SK-N-MC (cell line): Measurements from ENCODE around the gene DAZAP2.
"Not testable (repeated sequence)": the region's sequence is repeated elsewhere in the genome, so short reads cannot be mapped to it uniquely, and the experiment has no call there.

ENCODE experiments used
- DNase-seq: peaks from one replicate; pipeline ENCODE4 v3.0.0-alpha.2; 2011; ENCODE audit warnings: low read depth, low spot score
- H3K27ac ChIP-seq: fragments of 200-600 bp; sonication (generic); 2 replicates; pipeline ENCODE4 v1.5.1; 2016; ENCODE audit warnings: mixed run types
- H3K36me3 ChIP-seq: fragments of 200-600 bp; sonication (generic); 2 replicates; pipeline ENCODE4 v1.6.1; 2017; ENCODE audit warnings: antibody characterized with exemption, low read length, mixed read lengths; ENCODE audit not compliant: insufficient read depth
- H3K4me3 ChIP-seq: fragments of 200-600 bp; sonication (generic); 2 replicates; pipeline ENCODE4 v1.5.1; 2016
- H3K9ac ChIP-seq: fragments of 200-600 bp; sonication (generic); 2 replicates; pipeline ENCODE4 v1.8.0; 2017; ENCODE audit warnings: mixed run types, mixed read lengths; ENCODE audit not compliant: insufficient read length
- H3K9me3 ChIP-seq: fragments of 200-600 bp; sonication (generic); 2 replicates; pipeline ENCODE4 v1.6.1; 2017; ENCODE audit warnings: low read depth, mild to moderate bottlenecking, antibody characterized with exemption, low read length, moderate library complexity, mixed read lengths
- EZH2 ChIP-seq: fragments of 200-600 bp; sonication (generic); IDR thresholded peaks from one replicate; pipeline ENCODE4 v1.6.1; 2017; ENCODE audit warnings: antibody characterized with exemption
- FOXP2 ChIP-seq: optimal IDR thresholded peaks from 2 replicates; pipeline ENCODE3; 2011; ENCODE audit warnings: mild to moderate bottlenecking, moderate library complexity; ENCODE audit not compliant: insufficient read depth; ENCODE audit errors: extremely low read length, control extremely low read depth
- POLR2AphosphoS5 ChIP-seq: IDR thresholded peaks from 2 replicates; pipeline ENCODE4 v1.6.1; 2012; ENCODE audit warnings: mild to moderate bottlenecking, low read depth, low read length, borderline replicate concordance

Gene DAZAP2

DNA sequence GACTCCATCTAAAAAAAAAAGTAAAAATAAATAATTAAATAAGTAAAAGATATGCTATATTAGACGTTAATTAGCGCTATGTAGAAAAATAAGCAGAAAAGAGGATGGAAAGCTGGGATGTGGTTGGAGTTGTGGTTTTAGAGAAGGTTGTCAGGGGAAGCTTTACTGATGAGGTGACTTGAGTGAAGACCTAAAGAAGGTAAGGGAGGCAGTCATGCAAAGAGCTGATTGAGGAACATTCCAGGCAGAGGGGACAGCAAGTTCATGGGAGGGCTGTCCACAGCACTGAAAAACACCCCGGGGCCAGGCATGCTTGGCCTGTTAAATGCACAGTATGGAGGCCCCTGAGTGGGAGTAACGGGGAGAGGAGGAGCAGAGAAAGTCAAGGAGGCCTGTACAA lies 15.9 kb downstream of the DAZAP2 start:
- Histone ChIP-seq H3K9ac (no peak overlapping the region), H3K9me3 (no peaks in the 10 kb centered on the region), H3K36me3 (no peaks in the 10 kb centered on the region), H3K27ac (no peak overlapping the region), H3K4me3 (no peak overlapping the region)
- TF ChIP-seq EZH2 (no peak), FOXP2 (no peak), POLR2AphosphoS5 (no peak)
- DNase-seq: no peak

DNA sequence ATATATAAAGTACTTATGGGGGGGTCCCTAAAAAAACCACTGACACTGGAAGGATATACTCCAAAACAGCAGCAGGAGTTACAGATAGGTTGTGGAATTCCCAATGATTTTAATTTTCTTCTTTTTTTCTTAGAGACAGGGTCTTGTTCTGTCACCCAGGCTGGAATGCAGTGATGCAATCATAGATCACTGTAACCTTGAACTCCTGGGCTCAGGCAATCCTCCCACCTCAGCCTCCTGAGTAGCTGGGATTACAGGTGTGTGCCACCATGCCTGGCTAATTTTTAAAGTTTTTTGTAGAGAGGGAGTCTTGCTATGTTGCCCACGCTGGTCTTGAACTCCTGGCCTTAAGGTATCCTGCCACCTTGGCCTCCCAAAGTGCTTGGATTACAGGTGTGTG lies 21.0 kb downstream of the DAZAP2 start:
- not testable (repeated sequence) for H3K9me3 ChIP-seq, H3K9ac ChIP-seq, H3K36me3 ChIP-seq, H3K27ac ChIP-seq, H3K4me3 ChIP-seq, DNase-seq

- no peaks in the 10 kb centered on the region for H3K9me3 ChIP-seq
- H3K27ac ChIP-seq: no peak overlapping the region
- no peak for DNase-seq
- H3K36me3 ChIP-seq: no peaks in the 10 kb centered on the region
- H3K9ac ChIP-seq: no peak overlapping the region
- H3K4me3 ChIP-seq: no peak overlapping the region
- TF ChIP-seq FOXP2 (no peak), POLR2AphosphoS5 (no peak), EZH2 (no peak)
Observed at GRCh38 chr12:51262758-51263177, 24.1 kb downstream of the DAZAP2 start.

DNA sequence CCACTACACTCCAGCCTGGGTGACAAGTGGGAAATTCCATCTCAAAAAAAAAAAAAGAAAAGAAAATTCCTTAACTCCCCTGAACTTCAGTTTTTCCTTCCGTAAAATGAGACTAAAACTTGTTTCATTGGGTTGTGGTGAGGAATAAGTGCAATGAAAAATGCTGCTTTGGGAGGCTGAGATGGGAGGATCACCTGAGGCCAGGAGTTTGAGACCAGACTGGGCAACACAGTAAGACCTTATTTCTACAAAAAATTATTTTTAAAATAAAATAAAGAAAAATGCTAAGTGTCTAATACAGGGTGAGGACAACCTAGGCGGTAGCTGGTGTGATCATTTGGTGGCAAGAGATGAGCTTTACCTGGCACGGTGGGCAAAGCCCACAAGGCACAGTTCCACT lies 24.7 kb downstream of the DAZAP2 start:
- no peaks in the 10 kb centered on the region for H3K36me3 ChIP-seq
- H3K4me3 ChIP-seq: no peak overlapping the region
- no peak overlapping the region for H3K27ac ChIP-seq
- no peak for TF ChIP-seq EZH2
- TF ChIP-seq FOXP2: no peak
- no peak for TF ChIP-seq POLR2AphosphoS5
- no peak for DNase-seq
- no peak overlapping the region for H3K9ac ChIP-seq
- H3K9me3 ChIP-seq: no peaks in the 10 kb centered on the region

GRCh38 chr12:51264297-51264696 lies 25.7 kb downstream of the DAZAP2 start:
- TF ChIP-seq EZH2 (no peak), FOXP2 (no peak), POLR2AphosphoS5 (no peak)
- Histone ChIP-seq H3K27ac (no peak overlapping the region), H3K4me3 (no peak overlapping the region), H3K9ac (no peak overlapping the region), H3K9me3 (no peaks in the 10 kb centered on the region), H3K36me3 (no peaks in the 10 kb centered on the region)
- DNase-seq: no peak

DNA sequence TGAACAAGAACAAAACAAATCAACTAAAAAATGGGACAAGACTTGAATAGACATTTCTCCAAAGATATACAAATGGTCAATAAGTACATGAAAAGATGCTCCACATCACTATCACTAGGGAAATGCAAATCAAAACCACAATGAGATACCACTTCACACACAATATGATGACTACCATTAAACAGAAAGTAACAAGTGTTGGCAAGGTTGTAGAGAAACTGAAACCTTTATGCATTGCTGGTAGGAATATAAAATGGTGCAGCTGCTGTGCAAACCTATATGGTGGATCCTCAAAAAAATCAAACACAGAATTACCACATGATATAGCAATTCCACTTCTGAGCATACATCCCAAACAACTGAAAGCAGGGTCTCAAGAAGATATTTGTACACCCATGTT lies 26.4 kb downstream of the DAZAP2 start:
- Histone ChIP-seq H3K9ac (no peak overlapping the region), H3K9me3 (no peaks in the 10 kb centered on the region), H3K27ac (no peak overlapping the region), H3K4me3 (no peak overlapping the region), H3K36me3 (no peaks in the 10 kb centered on the region)
- TF ChIP-seq EZH2 (no peak), FOXP2 (no peak), POLR2AphosphoS5 (no peak)
- no peak for DNase-seq

GRCh38 chr12:51269174-51270066 lies 30.8 kb downstream of the DAZAP2 start:
- peak overlapping the region; percentile 80 for H3K4me3 ChIP-seq
- no peak overlapping the region for H3K27ac ChIP-seq
- TF ChIP-seq EZH2: no peak
- no peak for TF ChIP-seq POLR2AphosphoS5
- no peak for TF ChIP-seq FOXP2
- H3K9me3 ChIP-seq: no peaks in the 10 kb centered on the region
- DNase-seq: no peak
- no peak overlapping the region for H3K9ac ChIP-seq
- no peaks in the 10 kb centered on the region for H3K36me3 ChIP-seq

GRCh38 chr12:51270067-51270950 lies 31.7 kb downstream of the DAZAP2 start, which contains the start of gene SMAGP:
TSS of gene SMAGP (minus strand) at chr12:51270415. CDS start at chr12:51269278, 1,137 bp downstream.
- H3K4me3 ChIP-seq: peak within 1 kb of the TSS; percentile 80
- TF ChIP-seq FOXP2: no peak
- TF ChIP-seq POLR2AphosphoS5: no peak
- no peak for TF ChIP-seq EZH2
- DNase-seq: no peak
- peak within 1 kb of the TSS; percentile 73 for H3K9ac ChIP-seq
- no peak within 1 kb of the TSS for H3K27ac ChIP-seq
- no peaks in the 10 kb centered on the region for H3K36me3 ChIP-seq
- no peaks in the 10 kb centered on the region for H3K9me3 ChIP-seq
